ENCODE measurements around the gene SYT2.

The SYT2 gene

DNA sequence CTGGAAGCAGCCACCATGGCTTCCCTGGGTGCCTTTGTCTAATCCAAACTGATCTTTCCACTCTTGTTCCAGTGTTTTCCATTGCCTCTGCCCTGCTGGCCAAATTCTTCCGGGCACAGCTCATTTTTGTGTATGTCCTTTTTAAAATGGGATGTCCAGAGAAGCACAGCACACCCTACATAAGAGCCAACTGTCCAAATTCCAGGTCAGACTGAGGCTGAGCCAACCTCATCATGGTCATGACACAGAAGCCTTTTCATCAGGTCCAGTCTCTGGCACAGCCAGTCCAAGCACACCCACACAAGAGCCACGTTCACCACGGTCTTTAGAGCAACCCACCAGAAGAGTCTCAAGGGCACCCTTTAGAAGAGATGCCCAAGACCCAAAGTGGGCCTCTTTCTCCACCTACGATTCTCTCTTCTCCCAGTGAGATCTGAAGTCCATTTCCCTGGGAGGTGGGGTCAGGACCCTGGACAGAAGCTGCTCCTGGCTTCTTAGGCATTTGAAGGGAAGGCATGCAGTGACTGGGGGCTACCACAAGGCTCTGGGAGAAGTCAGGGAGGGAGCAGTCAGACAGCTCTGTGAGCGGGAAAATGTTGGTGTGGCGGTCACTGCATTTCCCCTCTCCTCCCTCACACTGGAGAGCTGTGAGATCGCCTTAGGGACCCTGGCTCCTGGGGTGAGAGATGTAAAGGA is 53.2 kb downstream of the SYT2 start:
- H3K9ac ChIP-seq (ENCODE audit: low read length): no peak overlapping the region
- peak; percentile 36 for DNase-seq (ENCODE audit: low read depth)
- H3K27me3 ChIP-seq (replicated peaks; ENCODE audit: control insufficient read depth, insufficient read depth, low read length): peaks cover 83% of the 10 kb centered on the region
- H3K36me3 ChIP-seq (ENCODE audit: control insufficient read depth, insufficient read depth, low read length, severe bottlenecking): no peaks in the 10 kb centered on the region
- H3K4me3 ChIP-seq (ENCODE audit: low read length): no peak overlapping the region
- H3K9me3 ChIP-seq (ENCODE audit: control insufficient read depth, low read length): no peaks in the 10 kb centered on the region
- H3K4me1 ChIP-seq (ENCODE audit: control insufficient read depth, insufficient read depth, low read length): no peaks in the 10 kb centered on the region

- H3K4me1 ChIP-seq (ENCODE audit: control insufficient read depth, insufficient read depth, low read length): no peaks in the 10 kb centered on the region
- H3K4me3 ChIP-seq (ENCODE audit: low read length): no peak overlapping the region
- H3K9ac ChIP-seq (ENCODE audit: low read length): no peak overlapping the region
- H3K9me3 ChIP-seq (ENCODE audit: control insufficient read depth, low read length): no peaks in the 10 kb centered on the region
- no peaks in the 10 kb centered on the region for H3K36me3 ChIP-seq (ENCODE audit: control insufficient read depth, insufficient read depth, low read length, severe bottlenecking)
- H3K27me3 ChIP-seq (replicated peaks; ENCODE audit: control insufficient read depth, insufficient read depth, low read length): peaks cover 82% of the 10 kb centered on the region
- no peak for DNase-seq (ENCODE audit: low read depth)
Measured at GRCh38 chr1:202656057-202656456, 54.2 kb downstream of the SYT2 start.

DNA sequence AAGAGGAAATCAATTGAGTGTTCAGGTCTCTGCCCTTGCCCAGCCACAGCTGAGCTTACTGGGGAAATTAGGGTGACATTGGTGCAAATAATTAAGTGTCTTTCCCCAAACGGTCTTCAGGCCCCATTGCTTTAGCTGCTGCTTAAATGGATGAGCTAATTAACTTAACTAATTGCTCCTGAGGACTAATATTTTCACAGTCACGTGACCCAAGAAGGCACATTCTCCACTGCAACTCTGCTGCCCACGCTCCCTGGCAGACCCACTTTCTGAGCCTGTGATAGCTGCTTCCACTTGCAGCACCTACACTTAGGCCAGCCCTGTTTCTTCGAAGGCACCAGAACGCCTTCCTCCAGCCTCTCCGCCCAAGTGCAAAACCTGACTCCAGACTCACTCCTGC is 56.2 kb downstream of the SYT2 start:
- Histone ChIP-seq H3K27me3 (replicated peaks; ENCODE audit: control insufficient read depth, insufficient read depth, low read length) (peaks cover 85% of the 10 kb centered on the region), H3K9me3 (ENCODE audit: control insufficient read depth, low read length) (no peaks in the 10 kb centered on the region), H3K9ac (ENCODE audit: low read length) (no peak overlapping the region), H3K4me1 (ENCODE audit: control insufficient read depth, insufficient read depth, low read length) (no peaks in the 10 kb centered on the region), H3K4me3 (ENCODE audit: low read length) (no peak overlapping the region), H3K36me3 (ENCODE audit: control insufficient read depth, insufficient read depth, low read length, severe bottlenecking) (no peaks in the 10 kb centered on the region)
- no peak for DNase-seq (ENCODE audit: low read depth)

DNA sequence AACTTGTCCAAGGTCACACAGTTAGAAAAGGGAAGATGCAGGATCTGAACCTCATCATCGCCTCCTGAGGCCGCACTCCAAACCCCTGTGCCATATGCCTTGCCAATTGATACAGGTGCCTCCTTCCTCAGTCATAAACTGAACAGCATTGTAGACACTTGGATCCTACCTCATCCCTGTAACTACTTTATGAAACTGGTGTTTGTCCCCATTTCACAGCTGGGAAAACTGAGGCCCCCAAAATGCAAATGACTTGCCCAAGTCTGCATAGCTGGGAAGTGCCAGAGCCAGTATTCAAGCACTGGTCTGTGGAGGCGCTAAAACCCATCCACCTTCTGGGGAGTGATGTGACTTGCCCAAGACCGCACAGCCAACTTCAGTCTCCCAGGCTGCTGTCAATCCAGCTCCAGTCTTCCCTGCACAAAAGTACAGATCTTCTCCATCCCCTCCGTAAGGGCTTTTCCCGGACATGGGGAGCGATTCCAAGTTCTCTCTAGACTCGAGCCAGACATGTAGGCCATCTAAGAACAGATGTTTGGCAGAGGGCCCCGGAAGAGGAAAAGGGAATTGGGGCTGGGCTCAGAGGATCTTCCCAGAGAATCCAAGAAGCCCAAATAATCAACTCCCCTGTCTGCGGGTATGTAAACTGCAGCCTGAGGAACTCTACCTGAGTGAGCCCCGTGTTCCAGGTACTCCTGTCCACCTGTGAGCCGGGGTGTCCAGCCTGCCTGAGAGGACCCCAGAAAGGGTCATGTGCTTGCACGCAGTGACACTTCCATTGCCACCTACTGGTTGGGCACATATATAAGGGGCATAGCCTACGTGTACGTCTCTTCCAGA is 60.5 kb downstream of the SYT2 start:
- no peak overlapping the region for H3K4me3 ChIP-seq (ENCODE audit: low read length)
- peaks cover 81% of the 10 kb centered on the region for H3K27me3 ChIP-seq (replicated peaks; ENCODE audit: control insufficient read depth, insufficient read depth, low read length)
- H3K4me1 ChIP-seq (ENCODE audit: control insufficient read depth, insufficient read depth, low read length): no peaks in the 10 kb centered on the region
- H3K9me3 ChIP-seq (ENCODE audit: control insufficient read depth, low read length): no peaks in the 10 kb centered on the region
- H3K36me3 ChIP-seq (ENCODE audit: control insufficient read depth, insufficient read depth, low read length, severe bottlenecking): no peaks in the 10 kb centered on the region
- no peak for DNase-seq (ENCODE audit: low read depth)
- no peak overlapping the region for H3K9ac ChIP-seq (ENCODE audit: low read length)

- H3K27me3 ChIP-seq (replicated peaks; ENCODE audit: control insufficient read depth, insufficient read depth, low read length): peaks cover 81% of the 10 kb centered on the region
Measured at GRCh38 chr1:202648605-202649226, 61.5 kb downstream of the SYT2 start.

GRCh38 chr1:202645097-202645476 is 65.2 kb downstream of the SYT2 start:
- no peaks in the 10 kb centered on the region for H3K36me3 ChIP-seq (ENCODE audit: control insufficient read depth, insufficient read depth, low read length, severe bottlenecking)
- no peak overlapping the region for H3K9ac ChIP-seq (ENCODE audit: low read length)
- H3K27me3 ChIP-seq (replicated peaks; ENCODE audit: control insufficient read depth, insufficient read depth, low read length): peaks cover 82% of the 10 kb centered on the region
- H3K4me3 ChIP-seq (ENCODE audit: low read length): no peak overlapping the region
- H3K9me3 ChIP-seq (ENCODE audit: control insufficient read depth, low read length): no peaks in the 10 kb centered on the region
- H3K4me1 ChIP-seq (ENCODE audit: control insufficient read depth, insufficient read depth, low read length): peaks cover 6% of the 10 kb centered on the region
- DNase-seq (ENCODE audit: low read depth): no peak

More at GRCh38 chr1:202648605-202649226, 61.5 kb downstream of the SYT2 start:
- DNase-seq (ENCODE audit: low read depth): no peak
- Histone ChIP-seq H3K9ac (ENCODE audit: low read length) (no peak overlapping the region), H3K9me3 (ENCODE audit: control insufficient read depth, low read length) (no peaks in the 10 kb centered on the region), H3K36me3 (ENCODE audit: control insufficient read depth, insufficient read depth, low read length, severe bottlenecking) (no peaks in the 10 kb centered on the region), H3K4me1 (ENCODE audit: control insufficient read depth, insufficient read depth, low read length) (no peaks in the 10 kb centered on the region), H3K4me3 (ENCODE audit: low read length) (no peak overlapping the region)

- Histone ChIP-seq H3K9me3 (ENCODE audit: control insufficient read depth, low read length) (no peaks in the 10 kb centered on the region), H3K9ac (ENCODE audit: low read length) (no peak overlapping the region), H3K4me3 (ENCODE audit: low read length) (no peak overlapping the region), H3K36me3 (ENCODE audit: control insufficient read depth, insufficient read depth, low read length, severe bottlenecking) (no peaks in the 10 kb centered on the region), H3K4me1 (ENCODE audit: control insufficient read depth, insufficient read depth, low read length) (peaks cover 6% of the 10 kb centered on the region), H3K27me3 (replicated peaks; ENCODE audit: control insufficient read depth, insufficient read depth, low read length) (peaks cover 80% of the 10 kb centered on the region)
- DNase-seq (ENCODE audit: low read depth): no peak
Measured at GRCh38 chr1:202644219-202645096, 65.8 kb downstream of the SYT2 start.

- DNase-seq (ENCODE audit: low read depth): peak; percentile 49
- Histone ChIP-seq H3K9ac (ENCODE audit: low read length) (no peak overlapping the region), H3K27me3 (replicated peaks; ENCODE audit: control insufficient read depth, insufficient read depth, low read length) (peaks cover 76% of the 10 kb centered on the region), H3K36me3 (ENCODE audit: control insufficient read depth, insufficient read depth, low read length, severe bottlenecking) (no peaks in the 10 kb centered on the region), H3K4me1 (ENCODE audit: control insufficient read depth, insufficient read depth, low read length) (peaks cover 6% of the 10 kb centered on the region), H3K9me3 (ENCODE audit: control insufficient read depth, low read length) (no peaks in the 10 kb centered on the region), H3K4me3 (ENCODE audit: low read length) (no peak overlapping the region)
Measured at GRCh38 chr1:202643397-202644218, 66.6 kb downstream of the SYT2 start.

GRCh38 chr1:202642619-202643291 is 67.5 kb downstream of the SYT2 start:
- H3K27me3 ChIP-seq (replicated peaks; ENCODE audit: control insufficient read depth, insufficient read depth, low read length): peaks cover 73% of the 10 kb centered on the region
- no peaks in the 10 kb centered on the region for H3K36me3 ChIP-seq (ENCODE audit: control insufficient read depth, insufficient read depth, low read length, severe bottlenecking)
- no peak overlapping the region for H3K9ac ChIP-seq (ENCODE audit: low read length)
- peaks cover 6% of the 10 kb centered on the region for H3K4me1 ChIP-seq (ENCODE audit: control insufficient read depth, insufficient read depth, low read length)
- peak; percentile 8 for DNase-seq (ENCODE audit: low read depth)
- H3K4me3 ChIP-seq (ENCODE audit: low read length): peak overlapping the region; percentile 23
- no peaks in the 10 kb centered on the region for H3K9me3 ChIP-seq (ENCODE audit: control insufficient read depth, low read length)

- peaks cover 72% of the 10 kb centered on the region for H3K27me3 ChIP-seq (replicated peaks; ENCODE audit: control insufficient read depth, insufficient read depth, low read length)
- no peaks in the 10 kb centered on the region for H3K36me3 ChIP-seq (ENCODE audit: control insufficient read depth, insufficient read depth, low read length, severe bottlenecking)
- DNase-seq (ENCODE audit: low read depth): no peak
- H3K9ac ChIP-seq (ENCODE audit: low read length): no peak overlapping the region
- H3K4me1 ChIP-seq (ENCODE audit: control insufficient read depth, insufficient read depth, low read length): peaks cover 6% of the 10 kb centered on the region
- H3K9me3 ChIP-seq (ENCODE audit: control insufficient read depth, low read length): no peaks in the 10 kb centered on the region
- no peak overlapping the region for H3K4me3 ChIP-seq (ENCODE audit: low read length)
Measured at GRCh38 chr1:202642212-202642611, 68.0 kb downstream of the SYT2 start.

All from adipocyte (in vitro differentiated cells).